HEK293 (cell line): ENCODE data around the gene RFC1.

ENCODE experiments used
- YY1 ChIP-seq: fragments of 450-650 bp; formaldehyde crosslinking; IDR thresholded peaks from 2 replicates; pipeline ENCODE4 v1.5.1; 2018; ENCODE audit warnings: missing biosample characterization, missing genetic modification characterization
- ZNF473 ChIP-seq: fragments of 450-650 bp; formaldehyde crosslinking; IDR thresholded peaks from 2 replicates; pipeline ENCODE4 v1.5.1; 2017; ENCODE audit warnings: missing biosample characterization, missing genetic modification characterization
- ZNF660 ChIP-seq: fragments of 450-650 bp; IDR thresholded peaks from 2 replicates; pipeline ENCODE4 v1.5.1; 2018; ENCODE audit warnings: missing biosample characterization, mild to moderate bottlenecking, missing genetic modification characterization
- ZNF785 ChIP-seq: fragments of 450-650 bp; formaldehyde crosslinking; IDR thresholded peaks from 2 replicates; pipeline ENCODE4 v1.5.1; 2016; ENCODE audit warnings: missing biosample characterization, missing genetic modification characterization
- TF ChIP-seq, protein P1 (sequence below): fragments of 450-650 bp; formaldehyde crosslinking; IDR thresholded peaks from 2 replicates; pipeline ENCODE4 v1.5.1; 2016; ENCODE audit warnings: missing biosample characterization, missing genetic modification characterization
- TF ChIP-seq, protein P2 (sequence below): fragments of 450-650 bp; formaldehyde crosslinking; IDR thresholded peaks from 2 replicates; pipeline ENCODE4 v1.5.1; 2016; ENCODE audit warnings: missing biosample characterization, missing genetic modification characterization

DNA sequence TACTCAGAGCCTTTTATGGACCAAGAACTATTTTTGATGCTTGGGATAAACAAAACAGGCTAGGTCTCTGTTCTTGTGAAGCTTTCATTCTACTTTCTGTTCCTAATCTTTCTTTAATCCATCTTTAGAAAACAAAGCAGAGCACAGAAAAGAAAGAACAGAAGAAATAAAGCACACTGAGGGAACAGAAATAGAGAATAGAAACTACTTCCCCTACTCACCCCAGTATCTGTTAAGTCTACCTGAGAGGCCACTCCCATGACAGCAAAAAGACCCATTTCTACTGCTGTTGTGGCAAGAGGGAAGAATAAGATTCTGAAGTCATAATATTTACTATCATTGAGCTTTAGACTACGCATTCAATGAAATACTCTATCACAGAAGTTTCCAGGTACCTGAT is 9.2 kb downstream of the RFC1 start:
- TF ChIP-seq, protein P1, sequence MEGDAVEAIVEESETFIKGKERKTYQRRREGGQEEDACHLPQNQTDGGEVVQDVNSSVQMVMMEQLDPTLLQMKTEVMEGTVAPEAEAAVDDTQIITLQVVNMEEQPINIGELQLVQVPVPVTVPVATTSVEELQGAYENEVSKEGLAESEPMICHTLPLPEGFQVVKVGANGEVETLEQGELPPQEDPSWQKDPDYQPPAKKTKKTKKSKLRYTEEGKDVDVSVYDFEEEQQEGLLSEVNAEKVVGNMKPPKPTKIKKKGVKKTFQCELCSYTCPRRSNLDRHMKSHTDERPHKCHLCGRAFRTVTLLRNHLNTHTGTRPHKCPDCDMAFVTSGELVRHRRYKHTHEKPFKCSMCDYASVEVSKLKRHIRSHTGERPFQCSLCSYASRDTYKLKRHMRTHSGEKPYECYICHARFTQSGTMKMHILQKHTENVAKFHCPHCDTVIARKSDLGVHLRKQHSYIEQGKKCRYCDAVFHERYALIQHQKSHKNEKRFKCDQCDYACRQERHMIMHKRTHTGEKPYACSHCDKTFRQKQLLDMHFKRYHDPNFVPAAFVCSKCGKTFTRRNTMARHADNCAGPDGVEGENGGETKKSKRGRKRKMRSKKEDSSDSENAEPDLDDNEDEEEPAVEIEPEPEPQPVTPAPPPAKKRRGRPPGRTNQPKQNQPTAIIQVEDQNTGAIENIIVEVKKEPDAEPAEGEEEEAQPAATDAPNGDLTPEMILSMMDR: no peak
- TF ChIP-seq YY1 (no peak), ZNF473 (tag by site-specific recombination) (no peak), ZNF785 (tag by site-specific recombination) (no peak), ZNF660 (tag by site-specific recombination) (no peak)
- TF ChIP-seq, protein P2, sequence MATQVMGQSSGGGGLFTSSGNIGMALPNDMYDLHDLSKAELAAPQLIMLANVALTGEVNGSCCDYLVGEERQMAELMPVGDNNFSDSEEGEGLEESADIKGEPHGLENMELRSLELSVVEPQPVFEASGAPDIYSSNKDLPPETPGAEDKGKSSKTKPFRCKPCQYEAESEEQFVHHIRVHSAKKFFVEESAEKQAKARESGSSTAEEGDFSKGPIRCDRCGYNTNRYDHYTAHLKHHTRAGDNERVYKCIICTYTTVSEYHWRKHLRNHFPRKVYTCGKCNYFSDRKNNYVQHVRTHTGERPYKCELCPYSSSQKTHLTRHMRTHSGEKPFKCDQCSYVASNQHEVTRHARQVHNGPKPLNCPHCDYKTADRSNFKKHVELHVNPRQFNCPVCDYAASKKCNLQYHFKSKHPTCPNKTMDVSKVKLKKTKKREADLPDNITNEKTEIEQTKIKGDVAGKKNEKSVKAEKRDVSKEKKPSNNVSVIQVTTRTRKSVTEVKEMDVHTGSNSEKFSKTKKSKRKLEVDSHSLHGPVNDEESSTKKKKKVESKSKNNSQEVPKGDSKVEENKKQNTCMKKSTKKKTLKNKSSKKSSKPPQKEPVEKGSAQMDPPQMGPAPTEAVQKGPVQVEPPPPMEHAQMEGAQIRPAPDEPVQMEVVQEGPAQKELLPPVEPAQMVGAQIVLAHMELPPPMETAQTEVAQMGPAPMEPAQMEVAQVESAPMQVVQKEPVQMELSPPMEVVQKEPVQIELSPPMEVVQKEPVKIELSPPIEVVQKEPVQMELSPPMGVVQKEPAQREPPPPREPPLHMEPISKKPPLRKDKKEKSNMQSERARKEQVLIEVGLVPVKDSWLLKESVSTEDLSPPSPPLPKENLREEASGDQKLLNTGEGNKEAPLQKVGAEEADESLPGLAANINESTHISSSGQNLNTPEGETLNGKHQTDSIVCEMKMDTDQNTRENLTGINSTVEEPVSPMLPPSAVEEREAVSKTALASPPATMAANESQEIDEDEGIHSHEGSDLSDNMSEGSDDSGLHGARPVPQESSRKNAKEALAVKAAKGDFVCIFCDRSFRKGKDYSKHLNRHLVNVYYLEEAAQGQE (tag by site-specific recombination): no peak
